Measurements from ENCODE around the gene EHMT1. TPM values are rescaled to one million over a fixed set of nuclear protein-coding genes. Genes with fewer than 3 reads are reported as not detected.

EHMT1 gene
- total and polyA plus RNA-seq, 2 of the 13 experiments (the other 11 are each of a cell fraction or from before 2014, with no cell fraction given), result 23.0 to 27.1 TPM

- no peak for TF ChIP-seq PLSCR1 (CRISPR knock-in tag; IDR thresholded peaks at IDR 0.05; ENCODE audit: borderline replicate concordance)
- TF ChIP-seq ZNF841 (CRISPR knock-in tag; IDR thresholded peaks at IDR 0.05; ENCODE audit: borderline replicate concordance), result peak; percentile 70; the same call in 1 of the 2 replicates
- TF ChIP-seq PAXIP1 (CRISPR knock-in tag; conservative IDR thresholded peaks at IDR 0.05), result peak; percentile 36
- TF ChIP-seq XRCC5 (optimal IDR thresholded peaks at IDR 0.05; ENCODE audit: low read length), result peak; percentile 96
- TF ChIP-seq POGZ (CRISPR knock-in tag; IDR thresholded peaks at IDR 0.05), result peak; percentile 81
- TF ChIP-seq SCMH1 (CRISPR knock-in tag; IDR thresholded peaks at IDR 0.05; ENCODE audit: borderline replicate concordance), result no peak
- TF ChIP-seq, protein P1, sequence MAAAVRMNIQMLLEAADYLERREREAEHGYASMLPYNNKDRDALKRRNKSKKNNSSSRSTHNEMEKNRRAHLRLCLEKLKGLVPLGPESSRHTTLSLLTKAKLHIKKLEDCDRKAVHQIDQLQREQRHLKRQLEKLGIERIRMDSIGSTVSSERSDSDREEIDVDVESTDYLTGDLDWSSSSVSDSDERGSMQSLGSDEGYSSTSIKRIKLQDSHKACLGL (CRISPR knock-in tag; IDR thresholded peaks at IDR 0.05), result peak; percentile 50; the same call in 1 of the 2 replicates
- TF ChIP-seq ZSCAN30 (CRISPR knock-in tag; IDR thresholded peaks at IDR 0.05), result 0 out of 2 replicates have a peak, but pooled peaks have one; percentile 53
- peak; percentile 75 for TF ChIP-seq ZNF331 (CRISPR knock-in tag; IDR thresholded peaks at IDR 0.05)
- no peak; the same call in 1 of the 2 replicates for TF ChIP-seq ZNF790 (CRISPR knock-in tag; IDR thresholded peaks at IDR 0.05; ENCODE audit: borderline replicate concordance)
- TF ChIP-seq TBX2 (CRISPR knock-in tag; IDR thresholded peaks at IDR 0.05; ENCODE audit: borderline replicate concordance), result peak; percentile 73
- peak; percentile 60; the same call in 1 of the 2 replicates for TF ChIP-seq ZNF34 (CRISPR knock-in tag; IDR thresholded peaks at IDR 0.05; ENCODE audit: borderline replicate concordance)
- no peak for TF ChIP-seq NR3C1 (CRISPR knock-in tag; IDR thresholded peaks at IDR 0.05)
- TF ChIP-seq ZNF740 (CRISPR knock-in tag; IDR thresholded peaks at IDR 0.05), result peak; percentile 37; the same call in 1 of the 2 replicates
- TF ChIP-seq MXD3 (CRISPR knock-in tag; IDR thresholded peaks at IDR 0.05), result peak; percentile 83
- TF ChIP-seq, protein P2, sequence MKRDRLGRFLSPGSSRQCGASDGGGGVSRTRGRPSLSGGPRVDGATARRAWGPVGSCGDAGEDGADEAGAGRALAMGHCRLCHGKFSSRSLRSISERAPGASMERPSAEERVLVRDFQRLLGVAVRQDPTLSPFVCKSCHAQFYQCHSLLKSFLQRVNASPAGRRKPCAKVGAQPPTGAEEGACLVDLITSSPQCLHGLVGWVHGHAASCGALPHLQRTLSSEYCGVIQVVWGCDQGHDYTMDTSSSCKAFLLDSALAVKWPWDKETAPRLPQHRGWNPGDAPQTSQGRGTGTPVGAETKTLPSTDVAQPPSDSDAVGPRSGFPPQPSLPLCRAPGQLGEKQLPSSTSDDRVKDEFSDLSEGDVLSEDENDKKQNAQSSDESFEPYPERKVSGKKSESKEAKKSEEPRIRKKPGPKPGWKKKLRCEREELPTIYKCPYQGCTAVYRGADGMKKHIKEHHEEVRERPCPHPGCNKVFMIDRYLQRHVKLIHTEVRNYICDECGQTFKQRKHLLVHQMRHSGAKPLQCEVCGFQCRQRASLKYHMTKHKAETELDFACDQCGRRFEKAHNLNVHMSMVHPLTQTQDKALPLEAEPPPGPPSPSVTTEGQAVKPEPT (CRISPR knock-in tag; IDR thresholded peaks at IDR 0.05; ENCODE audit: low read depth), result peak; percentile 90
- peak; percentile 60; the same call in 1 of the 2 replicates for TF ChIP-seq ATF7-NPFF (CRISPR knock-in tag; IDR thresholded peaks at IDR 0.05; ENCODE audit: low read depth)
Measured at GRCh38 chr9:137578518-137579258, 40.1 kb upstream of the EHMT1 start, which contains the start of gene DPH7 (continued).

All from HepG2 (cell line).